Neural progenitor cell (in vitro differentiated cells): ENCODE measurements around the gene PLA2G4B. TPM values are rescaled to one million over a fixed set of nuclear protein-coding genes. Genes with fewer than 3 reads are reported as not detected.

Source experiments
- DNase-seq: peaks from one replicate; pipeline ENCODE4 v3.0.0-alpha.2; 2016; ENCODE audit warnings: low spot score
- H2AFZ ChIP-seq: fragments of 200-600 bp; sonication (generic); replicated peaks from 2 replicates; pipeline ENCODE4 v1.6.1; 2016; ENCODE audit warnings: antibody characterized with exemption
- H3F3A ChIP-seq: fragments of 200-600 bp; sonication (generic); 2 replicates; pipeline ENCODE4 v1.6.1; 2016; ENCODE audit warnings: antibody characterized with exemption, low read depth
- H3K27ac ChIP-seq: fragments of 200-600 bp; sonication (generic); 2 replicates; pipeline ENCODE4 v1.5.1; 2016; ENCODE audit warnings: mild to moderate bottlenecking
- H3K27me3 ChIP-seq: fragments of 200-600 bp; sonication (generic); 2 replicates; pipeline ENCODE4 v1.6.1; 2016; ENCODE audit warnings: mild to moderate bottlenecking, moderate library complexity
- H3K36me3 ChIP-seq: fragments of 200-600 bp; sonication (generic); 2 replicates; pipeline ENCODE4 v1.5.1; 2016
- H3K4me1 ChIP-seq: fragments of 200-600 bp; sonication (generic); 2 replicates; pipeline ENCODE4 v1.6.1; 2016; ENCODE audit warnings: mixed run types
- H3K4me2 ChIP-seq: fragments of 200-600 bp; sonication (generic); 2 replicates; pipeline ENCODE4 v1.6.1; 2016
- H3K4me3 ChIP-seq: fragments of 200-600 bp; sonication (generic); 2 replicates; pipeline ENCODE4 v1.5.1; 2016
- H3K79me2 ChIP-seq: fragments of 200-600 bp; sonication (generic); 2 replicates; pipeline ENCODE4 v1.6.1; 2016; ENCODE audit warnings: low read depth
- H3K9ac ChIP-seq: fragments of 200-600 bp; sonication (generic); 2 replicates; pipeline ENCODE4 v1.6.1; 2016
- H3K9me3 ChIP-seq: fragments of 200-600 bp; sonication (generic); 2 replicates; pipeline ENCODE4 v1.5.1; 2016; ENCODE audit warnings: low read depth
- H4K20me1 ChIP-seq: fragments of 200-600 bp; sonication (generic); 2 replicates; pipeline ENCODE4 v1.6.1; 2016; ENCODE audit warnings: low read depth
- H3K27ac Mint-ChIP-seq: 3 replicates; pipeline ENCODE4 v1.8.0; 2021; ENCODE audit warnings: mixed read lengths
- H3K27me3 Mint-ChIP-seq: 2 replicates; pipeline ENCODE4 v1.8.0; 2022; ENCODE audit warnings: low read depth, mild to moderate bottlenecking, inconsistent platforms, moderate library complexity, mixed read lengths; ENCODE audit not compliant: insufficient read depth
- H3K36me3 Mint-ChIP-seq: 3 replicates; pipeline ENCODE4 v1.8.0; 2021; ENCODE audit warnings: mixed read lengths
- H3K4me1 Mint-ChIP-seq: 3 replicates; pipeline ENCODE4 v1.8.0; 2021; ENCODE audit warnings: mixed read lengths
- H3K4me3 Mint-ChIP-seq: 3 replicates; pipeline ENCODE4 v1.8.0; 2021; ENCODE audit warnings: mild to moderate bottlenecking, moderate library complexity, mixed read lengths
- H3K9me3 Mint-ChIP-seq: 3 replicates; pipeline ENCODE4 v1.8.0; 2020; ENCODE audit warnings: mixed read lengths
- EZH2 ChIP-seq: fragments of 200-600 bp; sonication (generic); IDR thresholded peaks from 2 replicates; pipeline ENCODE4 v1.6.1; 2017; ENCODE audit warnings: antibody characterized with exemption, mild to moderate bottlenecking, moderate library complexity
- EZH2phosphoT487 ChIP-seq: fragments of 200-600 bp; sonication (generic); IDR thresholded peaks from 2 replicates; pipeline ENCODE4 v1.6.1; 2017; ENCODE audit warnings: antibody characterized with exemption
- total RNA-seq: library from RNA; depleted of rRNA; stranded (reverse); fragments of >200 nt; gene quantifications from 2 replicates; pipeline ENCODE4 v1.2.3, GENCODE V29; 2015; ENCODE audit warnings: low replicate concordance
- TF ChIP-seq, protein P1 (sequence below): fragments of 200-600 bp; sonication (generic); IDR thresholded peaks from 2 replicates; pipeline ENCODE4 v1.5.1; 2017; ENCODE audit warnings: antibody characterized with exemption, mild to moderate bottlenecking

Gene PLA2G4B
- total RNA-seq, 1 donor from 2014 or later: 2.0 TPM

DNA sequence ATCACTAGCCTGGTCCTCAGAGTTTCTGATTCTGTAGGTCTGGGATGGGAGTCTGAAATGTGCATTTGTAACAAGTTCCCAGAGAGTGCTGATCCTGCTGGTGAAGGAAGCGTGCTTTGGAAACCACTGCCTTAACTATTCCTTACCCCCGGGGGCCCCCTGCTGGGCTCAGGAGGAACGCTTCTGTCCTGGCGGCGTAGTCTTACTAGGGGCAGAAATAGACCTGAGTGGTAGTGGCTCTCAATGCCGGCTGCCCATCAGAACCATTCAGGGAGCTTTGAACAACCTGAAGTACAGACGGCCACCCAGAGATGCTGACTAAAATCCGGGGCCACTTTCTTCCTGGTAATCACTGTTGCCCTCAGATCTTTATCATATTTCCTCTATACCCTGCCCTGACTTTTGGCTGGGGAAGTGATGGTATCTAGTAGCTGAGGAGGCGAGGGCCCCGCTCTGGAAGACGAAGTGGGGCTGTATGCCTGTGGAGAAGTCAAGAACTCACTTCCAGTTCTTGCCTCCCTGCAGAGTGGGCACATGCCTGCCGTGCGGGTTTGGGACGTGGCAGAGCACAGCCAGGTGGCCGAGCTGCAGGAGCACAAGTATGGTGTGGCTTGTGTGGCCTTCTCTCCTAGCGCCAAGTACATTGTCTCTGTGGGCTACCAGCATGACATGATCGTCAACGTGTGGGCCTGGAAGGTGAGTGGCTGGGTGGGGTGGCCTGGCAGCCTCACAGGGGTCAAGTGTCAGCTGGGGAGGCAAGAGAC lies 27.0 kb upstream of the PLA2G4B start:
- Histone ChIP-seq H3K27me3 (no peaks in the 10 kb centered on the region), H3K4me3 (no peak overlapping the region), H2AFZ (no peak overlapping the region), H3K4me2 (no peak overlapping the region), H3K79me2 (no peaks in the 10 kb centered on the region), H3K27ac (no peak overlapping the region), H3K4me1 (no peaks in the 10 kb centered on the region), H3K9me3 (no peaks in the 10 kb centered on the region), H3K36me3 (no peaks in the 10 kb centered on the region), H3F3A (no peaks in the 10 kb centered on the region), H3K9ac (no peak overlapping the region), H4K20me1 (no peaks in the 10 kb centered on the region)
- H3K36me3 Mint-ChIP-seq: peaks cover 7% of the 10 kb centered on the region
- H3K27ac Mint-ChIP-seq: peak overlapping the region; percentile 78
- TF ChIP-seq, protein P1, sequence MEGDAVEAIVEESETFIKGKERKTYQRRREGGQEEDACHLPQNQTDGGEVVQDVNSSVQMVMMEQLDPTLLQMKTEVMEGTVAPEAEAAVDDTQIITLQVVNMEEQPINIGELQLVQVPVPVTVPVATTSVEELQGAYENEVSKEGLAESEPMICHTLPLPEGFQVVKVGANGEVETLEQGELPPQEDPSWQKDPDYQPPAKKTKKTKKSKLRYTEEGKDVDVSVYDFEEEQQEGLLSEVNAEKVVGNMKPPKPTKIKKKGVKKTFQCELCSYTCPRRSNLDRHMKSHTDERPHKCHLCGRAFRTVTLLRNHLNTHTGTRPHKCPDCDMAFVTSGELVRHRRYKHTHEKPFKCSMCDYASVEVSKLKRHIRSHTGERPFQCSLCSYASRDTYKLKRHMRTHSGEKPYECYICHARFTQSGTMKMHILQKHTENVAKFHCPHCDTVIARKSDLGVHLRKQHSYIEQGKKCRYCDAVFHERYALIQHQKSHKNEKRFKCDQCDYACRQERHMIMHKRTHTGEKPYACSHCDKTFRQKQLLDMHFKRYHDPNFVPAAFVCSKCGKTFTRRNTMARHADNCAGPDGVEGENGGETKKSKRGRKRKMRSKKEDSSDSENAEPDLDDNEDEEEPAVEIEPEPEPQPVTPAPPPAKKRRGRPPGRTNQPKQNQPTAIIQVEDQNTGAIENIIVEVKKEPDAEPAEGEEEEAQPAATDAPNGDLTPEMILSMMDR: peak; percentile 83
- TF ChIP-seq EZH2phosphoT487: no peak
- no peak overlapping the region for H3K4me3 Mint-ChIP-seq
- no peaks in the 10 kb centered on the region for H3K27me3 Mint-ChIP-seq
- H3K9me3 Mint-ChIP-seq: no peaks in the 10 kb centered on the region
- H3K4me1 Mint-ChIP-seq: peaks cover 4% of the 10 kb centered on the region
- DNase-seq: peak; percentile 90

DNA sequence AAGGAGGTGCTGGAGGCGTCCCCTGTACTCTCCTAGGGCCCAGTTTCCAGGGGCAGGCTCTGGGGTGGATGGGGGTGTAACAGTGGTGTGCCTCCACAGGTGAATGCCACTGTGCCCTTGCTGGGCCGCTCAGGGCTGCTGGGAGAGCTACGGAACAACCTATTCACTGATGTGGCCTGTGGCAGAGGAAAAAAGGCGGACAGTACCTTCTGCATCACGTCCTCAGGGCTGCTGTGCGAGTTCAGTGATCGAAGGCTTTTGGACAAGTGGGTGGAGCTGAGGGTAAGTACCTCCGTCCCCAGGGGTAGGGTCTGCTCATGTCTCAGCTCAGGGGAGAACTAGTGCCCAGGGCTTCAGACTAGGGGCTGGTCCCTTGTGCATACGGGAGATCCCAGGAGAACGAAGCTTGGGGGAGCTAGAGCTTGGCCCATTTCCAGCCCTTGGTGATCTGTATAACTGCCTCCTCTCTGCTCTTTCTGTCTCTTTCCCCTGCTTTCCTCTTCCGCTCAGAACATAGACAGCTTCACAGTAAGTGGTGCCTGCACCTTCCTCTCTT lies 25.7 kb upstream of the PLA2G4B start:
- no peak overlapping the region for H3K27ac Mint-ChIP-seq
- TF ChIP-seq EZH2: no peak
- H3K4me3 Mint-ChIP-seq: no peak overlapping the region
- H3K9ac ChIP-seq: no peak overlapping the region
- peaks cover 16% of the 10 kb centered on the region for H3K36me3 Mint-ChIP-seq
- H3K27ac ChIP-seq: no peak overlapping the region
- no peaks in the 10 kb centered on the region for H3K27me3 Mint-ChIP-seq
- no peaks in the 10 kb centered on the region for H3K36me3 ChIP-seq
- DNase-seq: no peak
- no peaks in the 10 kb centered on the region for H3K79me2 ChIP-seq
- peaks cover 4% of the 10 kb centered on the region for H3K4me1 Mint-ChIP-seq
- no peaks in the 10 kb centered on the region for H3K27me3 ChIP-seq
- H3F3A ChIP-seq: no peaks in the 10 kb centered on the region
- no peak overlapping the region for H3K4me2 ChIP-seq
- no peaks in the 10 kb centered on the region for H3K9me3 Mint-ChIP-seq
- no peaks in the 10 kb centered on the region for H3K4me1 ChIP-seq
- no peaks in the 10 kb centered on the region for H4K20me1 ChIP-seq
- H3K4me3 ChIP-seq: no peak overlapping the region
- no peaks in the 10 kb centered on the region for H3K9me3 ChIP-seq
- no peak overlapping the region for H2AFZ ChIP-seq

DNA sequence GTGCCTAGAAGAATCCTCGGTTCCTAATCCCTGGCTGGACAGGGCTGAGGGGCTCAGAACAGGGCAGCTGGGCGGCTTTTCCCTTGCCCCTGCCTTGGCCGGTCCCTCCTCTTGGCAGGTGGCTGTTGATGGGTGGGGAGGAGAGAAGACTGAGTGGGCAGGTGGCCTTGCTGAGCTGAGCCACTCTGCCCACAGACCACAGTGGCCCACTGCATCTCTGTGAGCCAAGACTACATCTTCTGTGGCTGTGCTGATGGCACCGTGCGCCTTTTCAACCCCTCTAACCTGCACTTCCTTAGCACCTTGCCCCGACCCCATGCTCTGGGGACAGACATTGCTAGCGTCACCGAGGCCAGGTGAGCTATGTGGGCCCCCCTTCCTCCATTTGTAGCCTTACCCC lies 25.2 kb upstream of the PLA2G4B start:
- no peak for DNase-seq
- H2AFZ ChIP-seq: no peak overlapping the region
- TF ChIP-seq EZH2phosphoT487 (no peak), EZH2 (no peak)
- TF ChIP-seq, protein P1: no peak
- no peak overlapping the region for H3K27ac ChIP-seq
- no peak overlapping the region for H3K4me2 ChIP-seq
- peaks cover 20% of the 10 kb centered on the region for H3K36me3 Mint-ChIP-seq
- H3K36me3 ChIP-seq: no peaks in the 10 kb centered on the region
- H3K4me1 ChIP-seq: no peaks in the 10 kb centered on the region
- no peak overlapping the region for H3K9ac ChIP-seq
- H3K4me3 ChIP-seq: no peak overlapping the region
- no peaks in the 10 kb centered on the region for H3K27me3 Mint-ChIP-seq
- H3K4me3 Mint-ChIP-seq: no peak overlapping the region
- no peaks in the 10 kb centered on the region for H3K79me2 ChIP-seq
- no peaks in the 10 kb centered on the region for H3F3A ChIP-seq
- H4K20me1 ChIP-seq: no peaks in the 10 kb centered on the region
- peaks cover 4% of the 10 kb centered on the region for H3K4me1 Mint-ChIP-seq
- no peaks in the 10 kb centered on the region for H3K27me3 ChIP-seq
- H3K9me3 ChIP-seq: no peaks in the 10 kb centered on the region
- no peaks in the 10 kb centered on the region for H3K9me3 Mint-ChIP-seq
- no peak overlapping the region for H3K27ac Mint-ChIP-seq

DNA sequence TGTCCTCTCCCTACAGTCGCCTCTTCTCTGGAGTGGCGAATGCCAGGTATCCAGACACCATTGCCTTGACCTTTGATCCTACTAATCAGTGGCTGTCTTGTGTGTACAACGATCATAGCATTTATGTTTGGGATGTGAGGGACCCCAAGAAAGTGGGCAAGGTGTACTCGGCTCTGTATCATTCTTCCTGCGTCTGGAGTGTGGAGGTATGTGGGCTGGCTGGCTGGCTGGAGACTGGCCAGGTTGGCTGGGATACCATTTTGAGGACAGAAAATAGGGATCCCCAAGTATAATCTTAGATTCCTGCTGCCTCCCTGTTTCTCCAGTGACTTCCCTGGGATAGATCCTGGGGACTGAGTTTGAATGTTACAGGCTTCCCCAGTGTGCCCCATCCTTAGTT lies 24.1 kb upstream of the PLA2G4B start:
- H3K36me3 ChIP-seq: no peaks in the 10 kb centered on the region
- DNase-seq: no peak
- no peak overlapping the region for H3K4me2 ChIP-seq
- no peaks in the 10 kb centered on the region for H3K9me3 Mint-ChIP-seq
- H3K4me1 Mint-ChIP-seq: peaks cover 4% of the 10 kb centered on the region
- no peaks in the 10 kb centered on the region for H3K79me2 ChIP-seq
- no peak overlapping the region for H3K4me3 Mint-ChIP-seq
- peaks cover 27% of the 10 kb centered on the region for H3K36me3 Mint-ChIP-seq
- no peak overlapping the region for H2AFZ ChIP-seq
- TF ChIP-seq EZH2phosphoT487 (no peak), EZH2 (no peak)
- TF ChIP-seq, protein P1: no peak
- no peaks in the 10 kb centered on the region for H3K9me3 ChIP-seq
- H3K27me3 Mint-ChIP-seq: no peaks in the 10 kb centered on the region
- H3K4me1 ChIP-seq: no peaks in the 10 kb centered on the region
- no peak overlapping the region for H3K27ac ChIP-seq
- H4K20me1 ChIP-seq: no peaks in the 10 kb centered on the region
- no peak overlapping the region for H3K27ac Mint-ChIP-seq
- H3F3A ChIP-seq: no peaks in the 10 kb centered on the region
- no peak overlapping the region for H3K9ac ChIP-seq
- no peak overlapping the region for H3K4me3 ChIP-seq
- H3K27me3 ChIP-seq: no peaks in the 10 kb centered on the region
